Muscle layer of colon (tissue), 2 donors: ENCODE measurements around the gene SERPIND1.

Experiments used
- H3K27ac ChIP-seq: one replicate; pipeline ENCODE4 v1.7.0; 2013; ENCODE audit warnings: low read depth, mild to moderate bottlenecking, low read length, moderate library complexity
- H3K27me3 ChIP-seq, 2 donors: one replicate each; pipeline ENCODE4 v1.7.0; 2013; ENCODE audit warnings: low read length in 2 of 2, mild to moderate bottlenecking in 2 of 2; ENCODE audit not compliant: insufficient read depth in 2 of 2, control insufficient read depth in 1 of 2
- H3K36me3 ChIP-seq: one replicate; pipeline ENCODE4 v1.7.0; 2013; ENCODE audit warnings: mild to moderate bottlenecking, low read length; ENCODE audit not compliant: insufficient read depth
- H3K4me1 ChIP-seq: one replicate; pipeline ENCODE4 v1.7.0; 2013; ENCODE audit warnings: mild to moderate bottlenecking, low read length; ENCODE audit not compliant: insufficient read depth
- H3K4me3 ChIP-seq, 2 donors: one replicate each; pipeline ENCODE4 v1.7.0; 2013; ENCODE audit warnings: low read length in 2 of 2, low read depth in 1 of 2, mild to moderate bottlenecking in 1 of 2, moderate library complexity in 1 of 2
- H3K9ac ChIP-seq: one replicate; pipeline ENCODE4 v1.7.0; 2013; ENCODE audit warnings: low read length
- H3K9me3 ChIP-seq: one replicate; pipeline ENCODE4 v1.7.0; 2013; ENCODE audit warnings: mild to moderate bottlenecking, low read length
- donor health status: abdominal sarcoma.
- donor health status: Adenocarcinoma of cecum.

Gene SERPIND1

DNA sequence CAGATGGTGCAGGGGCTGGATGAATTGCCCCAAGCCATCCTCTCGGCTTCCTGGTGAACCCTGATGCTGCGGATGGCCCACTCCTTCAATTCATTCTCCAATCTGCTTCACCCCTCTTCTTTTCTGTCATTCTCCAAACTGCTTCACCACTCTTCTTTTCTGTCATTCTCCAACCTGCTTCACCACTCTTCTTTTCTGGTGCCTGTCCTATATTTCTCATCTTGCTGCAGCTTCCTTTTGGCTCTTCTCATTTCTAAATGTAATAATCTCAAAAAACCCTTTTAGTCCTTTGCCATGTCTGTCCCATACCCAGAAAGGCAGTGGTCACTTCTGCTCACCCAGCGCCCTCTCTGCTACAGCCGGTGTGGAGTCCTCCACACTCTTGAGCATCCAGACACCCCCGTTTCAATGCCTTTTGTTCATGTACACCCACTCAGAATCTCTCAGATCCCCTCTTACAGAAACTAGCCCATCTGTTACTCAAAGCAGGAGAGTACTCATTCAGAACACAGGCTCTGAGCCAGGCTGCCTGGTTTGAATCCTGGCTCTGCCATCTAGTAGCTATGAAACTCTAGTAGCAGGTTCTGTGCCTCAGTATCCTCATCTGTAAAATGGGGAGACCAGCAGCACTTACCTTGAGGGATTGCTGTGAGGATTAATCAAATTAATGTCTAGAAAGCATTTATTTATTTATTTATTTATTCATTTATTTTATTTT lies 14.9 kb downstream of the SERPIND1 start:
- Histone ChIP-seq H3K9me3 (no peaks in the 10 kb centered on the region), H3K9ac (no peak overlapping the region), H3K27me3 (no peaks in the 10 kb centered on the region), H3K4me3 (no peak overlapping the region), H3K27ac (no peak overlapping the region), H3K4me1 (no peaks in the 10 kb centered on the region), H3K36me3 (peaks cover 27% of the 10 kb centered on the region)

DNA sequence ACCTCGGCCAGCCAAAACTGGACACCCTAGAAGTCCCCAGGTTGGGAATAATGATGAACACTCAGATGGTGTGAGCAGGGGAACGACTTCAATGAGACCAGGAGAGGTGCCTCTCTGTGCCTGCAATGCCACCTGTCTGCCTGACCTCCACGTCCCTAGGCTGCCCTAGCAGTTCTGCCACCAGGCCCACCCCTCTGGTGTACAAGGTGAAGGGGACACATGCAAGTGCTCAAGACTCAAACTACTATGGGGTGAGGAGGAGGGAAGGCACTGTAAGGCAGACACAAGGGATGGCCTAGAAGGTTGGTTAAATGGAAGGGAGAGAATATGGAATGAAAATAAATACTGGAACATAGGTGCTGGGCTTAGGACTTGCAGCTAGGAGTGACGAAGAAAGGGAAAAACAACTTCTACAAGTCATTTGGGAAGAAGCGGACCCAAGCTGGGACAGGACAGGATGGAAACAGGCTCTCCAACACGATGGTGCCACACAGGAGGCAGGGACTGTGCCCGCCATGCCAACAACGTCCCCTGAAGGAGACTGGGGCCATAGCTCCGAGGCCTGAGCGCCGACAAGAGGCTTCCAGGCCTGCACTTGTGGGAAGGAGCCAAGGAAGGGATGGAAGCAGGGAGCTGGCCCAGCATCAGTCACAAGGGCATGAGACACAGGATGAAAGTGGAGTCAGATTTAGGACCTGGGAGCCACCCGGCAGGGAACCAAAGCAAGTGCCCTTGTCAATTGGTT lies 18.5 kb downstream of the SERPIND1 start:
- Histone ChIP-seq H3K4me3 (no peak overlapping the region), H3K36me3 (peaks cover 37% of the 10 kb centered on the region), H3K9ac (no peak overlapping the region), H3K27ac (no peak overlapping the region), H3K4me1 (no peaks in the 10 kb centered on the region), H3K27me3 (no peaks in the 10 kb centered on the region), H3K9me3 (no peaks in the 10 kb centered on the region)

DNA sequence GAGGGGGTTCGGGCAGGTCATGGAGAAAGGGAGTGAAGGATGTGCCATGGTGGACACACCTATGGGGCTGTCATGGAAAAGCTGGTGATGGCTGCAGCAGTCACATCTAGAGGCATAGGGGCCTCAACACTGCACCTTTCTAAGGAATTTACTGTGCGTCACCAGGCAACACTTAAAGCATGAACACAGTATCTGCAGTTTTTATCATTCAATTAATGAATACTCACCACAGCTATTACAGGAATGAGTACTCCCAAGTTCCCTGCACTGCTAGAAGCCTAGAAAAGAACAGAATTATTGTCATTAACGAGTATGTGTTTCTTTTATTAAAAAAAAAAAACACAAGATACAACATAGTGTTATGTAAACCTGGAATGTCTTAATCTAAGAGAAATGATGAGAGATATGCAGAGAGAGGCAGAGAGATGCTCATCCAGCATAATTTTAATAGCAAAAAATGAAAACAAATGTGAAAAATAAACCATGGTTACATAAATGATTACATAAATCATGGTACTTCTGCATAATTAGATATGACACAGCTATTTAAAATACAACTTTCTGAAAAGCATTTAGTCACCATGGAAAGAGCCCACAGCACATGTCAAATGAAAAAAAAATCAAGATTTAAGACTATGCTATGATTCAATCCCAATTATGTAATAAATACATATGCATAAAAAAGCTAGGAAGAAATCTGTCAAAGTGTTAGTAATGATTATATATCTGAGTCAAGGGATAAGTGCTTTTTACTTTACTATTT lies 19.2 kb downstream of the SERPIND1 start:
- Histone ChIP-seq H3K9me3 (no peaks in the 10 kb centered on the region), H3K27me3 (no peaks in the 10 kb centered on the region), H3K4me1 (no peaks in the 10 kb centered on the region), H3K36me3 (peaks cover 37% of the 10 kb centered on the region), H3K27ac (no peak overlapping the region), H3K4me3 (no peak overlapping the region), H3K9ac (no peak overlapping the region)

GRCh38 chr22:20793748-20794649 lies 20.1 kb downstream of the SERPIND1 start:
- peaks cover 40% of the 10 kb centered on the region for H3K36me3 ChIP-seq
- H3K9me3 ChIP-seq = no peaks in the 10 kb centered on the region
- H3K27me3 ChIP-seq = no peaks in the 10 kb centered on the region
- H3K9ac ChIP-seq = no peak overlapping the region
- H3K27ac ChIP-seq = no peak overlapping the region
- no peak overlapping the region for H3K4me3 ChIP-seq
- H3K4me1 ChIP-seq = no peaks in the 10 kb centered on the region

DNA sequence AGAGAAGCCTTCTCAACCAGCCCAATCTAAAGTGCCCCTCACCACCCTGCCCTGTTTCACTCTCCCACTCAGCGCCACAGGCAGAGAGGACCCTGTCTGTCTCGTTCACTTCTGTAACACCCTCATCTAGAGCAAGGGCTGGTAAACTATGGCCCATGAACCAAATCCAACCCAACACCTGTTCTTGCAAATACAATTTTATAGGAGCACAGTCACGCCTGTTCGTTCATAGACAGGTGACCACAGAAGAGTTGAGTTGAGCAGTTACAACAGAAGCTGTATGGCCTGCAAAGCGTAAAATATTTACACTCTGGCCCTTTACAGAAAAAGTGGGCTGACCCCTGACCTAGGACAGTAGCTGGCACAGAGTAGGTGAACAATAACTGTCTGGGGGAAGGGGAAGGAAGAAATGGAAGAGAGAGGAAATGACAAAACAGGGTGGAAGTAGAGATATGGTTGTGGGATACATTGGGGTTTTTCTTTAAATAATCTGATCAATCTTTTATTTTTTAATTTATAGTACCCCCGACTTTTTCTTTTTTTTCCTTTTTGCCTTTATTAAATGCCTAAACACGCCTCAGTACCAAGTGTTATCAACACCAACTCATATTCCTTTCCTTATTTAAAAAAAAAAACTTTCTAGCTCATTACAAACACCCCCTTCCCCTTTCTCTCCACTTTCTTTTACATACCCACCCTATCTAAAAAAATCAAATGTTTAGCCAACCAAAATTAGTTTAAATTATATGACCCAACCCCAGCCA lies 20.9 kb downstream of the SERPIND1 start:
- Histone ChIP-seq H3K27ac (no peak overlapping the region), H3K36me3 (peaks cover 49% of the 10 kb centered on the region), H3K4me1 (no peaks in the 10 kb centered on the region)

DNA sequence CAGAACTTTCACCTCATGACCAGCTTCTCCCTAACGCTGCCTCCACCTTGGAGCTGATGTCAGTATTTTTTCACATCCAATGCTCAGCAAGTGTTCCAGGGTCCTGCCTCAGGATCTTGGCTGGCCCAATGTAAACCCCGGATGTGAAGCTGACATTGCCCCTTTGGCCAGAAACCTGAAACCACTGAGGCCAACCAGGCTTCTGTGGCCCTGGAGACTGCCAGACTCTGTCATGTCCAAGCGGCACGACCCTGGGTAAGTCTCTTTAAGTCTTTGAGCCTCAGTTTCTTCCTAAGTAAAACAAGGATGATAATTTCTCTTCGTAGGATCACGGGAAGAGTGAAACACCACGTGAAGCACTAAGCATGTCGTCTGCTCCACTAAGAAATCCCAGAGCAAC lies 22.8 kb downstream of the SERPIND1 start:
- no peaks in the 10 kb centered on the region for H3K4me1 ChIP-seq
- no peak overlapping the region for H3K27ac ChIP-seq
- H3K4me3 ChIP-seq = no peak overlapping the region
- H3K9ac ChIP-seq = no peak overlapping the region
- no peaks in the 10 kb centered on the region for H3K27me3 ChIP-seq
- H3K36me3 ChIP-seq = peaks cover 56% of the 10 kb centered on the region
- H3K9me3 ChIP-seq = no peaks in the 10 kb centered on the region

More for the DNA sequence above, 20.9 kb downstream of the SERPIND1 start:
- H3K4me3 ChIP-seq = no peak overlapping the region
- H3K9ac ChIP-seq = no peak overlapping the region
- no peaks in the 10 kb centered on the region for H3K9me3 ChIP-seq
- H3K27me3 ChIP-seq = no peaks in the 10 kb centered on the region

DNA sequence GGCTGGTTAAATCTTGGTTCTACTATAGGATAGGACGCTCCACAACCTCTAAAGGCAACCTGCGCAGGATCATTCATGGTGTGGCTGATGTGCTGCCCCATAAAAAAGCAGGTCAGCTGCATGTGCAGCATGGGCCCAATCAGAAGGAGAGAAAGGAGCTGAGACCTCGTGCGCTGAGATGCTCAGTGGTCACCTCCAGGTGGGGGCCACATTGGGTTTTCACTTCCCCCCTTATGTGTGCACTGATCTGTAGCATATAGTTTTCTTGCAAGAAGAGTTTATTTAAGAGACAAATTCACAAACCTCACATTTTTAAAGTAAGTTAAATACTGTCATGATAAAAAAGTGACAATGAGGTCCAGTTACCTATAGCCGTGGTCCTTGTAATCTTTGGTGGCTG lies 24.3 kb downstream of the SERPIND1 start:
- no peaks in the 10 kb centered on the region for H3K9me3 ChIP-seq
- H3K36me3 ChIP-seq = peaks cover 71% of the 10 kb centered on the region

DNA sequence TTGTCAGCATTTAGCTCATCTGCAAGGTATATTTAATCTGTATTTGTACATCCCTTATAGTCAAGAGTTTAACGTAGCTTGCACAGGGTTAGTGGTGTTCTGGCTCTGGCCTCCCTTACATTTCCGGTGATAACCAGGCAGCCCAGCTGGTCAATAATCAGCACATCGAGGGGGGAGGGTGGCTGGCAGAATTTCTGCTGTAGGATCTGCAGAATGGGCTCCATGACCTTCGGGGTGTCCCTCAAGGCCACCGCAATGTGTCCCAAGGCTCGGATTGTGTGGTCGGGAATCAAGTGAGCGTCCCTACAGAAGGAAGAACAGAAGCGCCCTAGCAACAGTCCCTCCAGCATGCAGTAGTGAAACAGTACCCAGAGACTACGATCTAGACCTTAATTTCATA lies 25.1 kb downstream of the SERPIND1 start:
- Histone ChIP-seq H3K27me3 (no peaks in the 10 kb centered on the region), H3K4me1 (no peaks in the 10 kb centered on the region), H3K9ac (no peak overlapping the region), H3K36me3 (peaks cover 79% of the 10 kb centered on the region), H3K9me3 (no peaks in the 10 kb centered on the region), H3K27ac (no peak overlapping the region), H3K4me3 (no peak overlapping the region)

More for the DNA sequence above, 24.3 kb downstream of the SERPIND1 start:
- H3K4me3 ChIP-seq = no peak overlapping the region
- H3K4me1 ChIP-seq = no peaks in the 10 kb centered on the region
- no peak overlapping the region for H3K9ac ChIP-seq
- H3K27ac ChIP-seq = no peak overlapping the region
- H3K27me3 ChIP-seq = no peaks in the 10 kb centered on the region

GRCh38 chr22:20799449-20799848 lies 25.5 kb downstream of the SERPIND1 start:
- Histone ChIP-seq H3K4me3 (no peak overlapping the region), H3K27ac (no peak overlapping the region), H3K36me3 (peaks cover 81% of the 10 kb centered on the region), H3K9ac (no peak overlapping the region), H3K9me3 (no peaks in the 10 kb centered on the region), H3K27me3 (no peaks in the 10 kb centered on the region), H3K4me1 (no peaks in the 10 kb centered on the region)

GRCh38 chr22:20802452-20802851 lies 28.5 kb downstream of the SERPIND1 start:
- Histone ChIP-seq H3K27me3 (no peaks in the 10 kb centered on the region), H3K4me1 (no peaks in the 10 kb centered on the region), H3K27ac (no peak overlapping the region), H3K9ac (no peak overlapping the region), H3K36me3 (peaks cover 83% of the 10 kb centered on the region), H3K9me3 (no peaks in the 10 kb centered on the region), H3K4me3 (no peak overlapping the region)
